Activated naive CD4-positive, alpha-beta T cell treated with anti-CD3 and anti-CD28 coated beads for 36 hours (primary cell): ENCODE results near the gene BCLAF1. TPM values are rescaled to one million over a fixed set of nuclear protein-coding genes. Genes with fewer than 3 reads are reported as not detected.
"Not testable (repeated sequence)": the region's sequence is repeated elsewhere in the genome, so short reads cannot be mapped to it uniquely, and the experiment has no call there.

Experiments used
- CTCF ChIA-PET: fragments of 350-600 bp; sonication (Branson Sonifier 250); formaldehyde crosslinking; loops from one replicate; lab custom pipeline; 2021; ENCODE audit warnings: antibody characterized with exemption; lab: Charles Lee
- DNase-seq: peaks from one replicate; pipeline ENCODE4 v3.0.0-alpha.2; 2020
- H3K27ac Mint-ChIP-seq: one replicate; pipeline ENCODE4 v1.8.0; 2021; ENCODE audit warnings: mild to moderate bottlenecking, mixed read lengths
- H3K27me3 Mint-ChIP-seq: one replicate; pipeline ENCODE4 v1.8.0; 2021; ENCODE audit warnings: low read depth, mixed read lengths
- H3K36me3 Mint-ChIP-seq: one replicate; pipeline ENCODE4 v1.8.0; 2021; ENCODE audit warnings: low read depth, mixed read lengths
- H3K4me1 Mint-ChIP-seq: one replicate; pipeline ENCODE4 v1.8.0; 2021; ENCODE audit warnings: low read depth, mixed read lengths
- H3K4me3 Mint-ChIP-seq: one replicate; pipeline ENCODE4 v1.8.0; 2021; ENCODE audit warnings: mild to moderate bottlenecking, moderate library complexity, mixed read lengths
- H3K9me3 Mint-ChIP-seq: one replicate; pipeline ENCODE4 v1.8.0; 2021; ENCODE audit warnings: mixed read lengths
- intact Hi-C: fragments of 100-400 bp; cut with micrococcal nuclease; formaldehyde crosslinking; loops from one replicate; pipeline ENCODE4 v1.15.1; 2023
- total RNA-seq, 2 experiments: library from RNA; stranded (reverse); gene quantifications; one replicate each; pipeline ENCODE4 v1.2.3, GENCODE V29; 2021

The BCLAF1 gene
- total RNA-seq, 2 experiments from 2014 or later, result 108 to 117 TPM

GRCh38 chr6:136323431-136324112 lies 33.9 kb upstream of the BCLAF1 start:
- Mint-ChIP-seq H3K27me3 (no peaks in the 10 kb centered on the region), H3K9me3 (no peaks in the 10 kb centered on the region), H3K27ac (no peak overlapping the region), H3K36me3 (no peaks in the 10 kb centered on the region), H3K4me3 (no peak overlapping the region), H3K4me1 (no peaks in the 10 kb centered on the region)
- DNase-seq, result no peak
- CTCF ChIA-PET, result interaction anchor here (0.6 to 0.7 kb wide), 2 partner anchors 113 to 168 kb away, joined by 4 to 6 read pairs; no protein-coding TSS in a partner anchor
- intact Hi-C loops, result no loop called here

GRCh38 chr6:136319732-136320131 lies 30.1 kb upstream of the BCLAF1 start:
- Mint-ChIP-seq H3K4me3 (no peak overlapping the region), H3K36me3 (no peaks in the 10 kb centered on the region), H3K4me1 (no peaks in the 10 kb centered on the region), H3K27me3 (no peaks in the 10 kb centered on the region), H3K27ac (no peak overlapping the region), H3K9me3 (no peaks in the 10 kb centered on the region)
- CTCF ChIA-PET, result no interaction called here
- intact Hi-C loops, result loop anchor here (10.0 kb wide), 1 partner anchor 285 kb away; no protein-coding TSS in a partner anchor
- no peak for DNase-seq

- Mint-ChIP-seq H3K4me1 (no peaks in the 10 kb centered on the region), H3K4me3 (no peak overlapping the region), H3K27me3 (no peaks in the 10 kb centered on the region), H3K9me3 (no peaks in the 10 kb centered on the region), H3K27ac (no peak overlapping the region), H3K36me3 (no peaks in the 10 kb centered on the region)
- intact Hi-C loops, result loop anchor here (10.0 kb wide), 1 partner anchor 284 kb away; no protein-coding TSS in a partner anchor
- DNase-seq, result no peak
- CTCF ChIA-PET, result interaction anchor here (0.6 to 0.8 kb wide), 4 partner anchors 31 to 816 kb away, joined by 3 to 4 read pairs (median 3); no protein-coding TSS in a partner anchor
Measured at GRCh38 chr6:136318676-136319075, 29.0 kb upstream of the BCLAF1 start.

- H3K9me3 Mint-ChIP-seq, result no peaks in the 10 kb centered on the region
- no peaks in the 10 kb centered on the region for H3K27me3 Mint-ChIP-seq
- intact Hi-C loops, result loop anchor here (1.0 to 10.0 kb wide), 8 partner anchors 29 to 867 kb away; partner anchors contain the start of genes BCLAF1 and MTFR2
- no peak overlapping the region for H3K4me3 Mint-ChIP-seq
- H3K27ac Mint-ChIP-seq, result no peak overlapping the region
- DNase-seq, result no peak
- H3K36me3 Mint-ChIP-seq, result no peaks in the 10 kb centered on the region
- no peaks in the 10 kb centered on the region for H3K4me1 Mint-ChIP-seq
- CTCF ChIA-PET, result interaction anchor here (0.5 to 1.8 kb wide), 11 partner anchors 17 to 822 kb away, joined by 3 to 11 read pairs (median 3); partner anchors contain the start of gene MAP7
Measured at GRCh38 chr6:136317971-136318370, 28.3 kb upstream of the BCLAF1 start.

- Mint-ChIP-seq H3K27ac (no peak overlapping the region), H3K4me1 (no peaks in the 10 kb centered on the region), H3K27me3 (no peaks in the 10 kb centered on the region), H3K9me3 (no peaks in the 10 kb centered on the region), H3K4me3 (no peak overlapping the region), H3K36me3 (no peaks in the 10 kb centered on the region)
- DNase-seq, result peak; percentile 77
- intact Hi-C loops, result loop anchor here (1.0 to 10.0 kb wide), 8 partner anchors 28 to 866 kb away; partner anchors contain the start of genes BCLAF1 and MTFR2
- CTCF ChIA-PET, result interaction anchor here (0.5 to 1.8 kb wide), 13 partner anchors 14 to 1271 kb away, joined by 3 to 11 read pairs (median 4); partner anchors contain the start of genes MAP7 and MTFR2
Measured at GRCh38 chr6:136317021-136317694, 27.5 kb upstream of the BCLAF1 start.

- Mint-ChIP-seq H3K4me3 (no peak overlapping the region), H3K36me3 (no peaks in the 10 kb centered on the region), H3K27me3 (no peaks in the 10 kb centered on the region), H3K4me1 (no peaks in the 10 kb centered on the region), H3K27ac (no peak overlapping the region), H3K9me3 (no peaks in the 10 kb centered on the region)
- intact Hi-C loops, result loop anchor here (10.0 kb wide), 1 partner anchor 281 kb away; no protein-coding TSS in a partner anchor
- CTCF ChIA-PET, result interaction anchor here (0.6 to 1.0 kb wide), 3 partner anchors 18 to 257 kb away, joined by 3 to 4 read pairs (median 3); no protein-coding TSS in a partner anchor
- DNase-seq, result no peak
Measured at GRCh38 chr6:136315594-136315993, 25.9 kb upstream of the BCLAF1 start.

- Mint-ChIP-seq H3K27ac (no peak overlapping the region), H3K4me3 (no peak overlapping the region), H3K9me3 (no peaks in the 10 kb centered on the region), H3K4me1 (no peaks in the 10 kb centered on the region), H3K27me3 (no peaks in the 10 kb centered on the region), H3K36me3 (no peaks in the 10 kb centered on the region)
- CTCF ChIA-PET, result interaction anchor here (1.0 kb wide), 1 partner anchor 87 kb away, joined by 3 read pairs; no protein-coding TSS in a partner anchor
- intact Hi-C loops, result loop anchor here (10.0 kb wide), 1 partner anchor 278 kb away; no protein-coding TSS in a partner anchor
- no peak for DNase-seq
Measured at GRCh38 chr6:136312975-136313374, 23.3 kb upstream of the BCLAF1 start.

GRCh38 chr6:136309729-136310311 lies 20.2 kb upstream of the BCLAF1 start:
- no peak for DNase-seq
- Mint-ChIP-seq H3K9me3 (no peaks in the 10 kb centered on the region), H3K27me3 (no peaks in the 10 kb centered on the region), H3K4me1 (no peaks in the 10 kb centered on the region), H3K27ac (no peak overlapping the region), H3K36me3 (no peaks in the 10 kb centered on the region), H3K4me3 (no peak overlapping the region)
- intact Hi-C loops, result loop anchor here (10.0 kb wide), 1 partner anchor 275 kb away; no protein-coding TSS in a partner anchor
- CTCF ChIA-PET, result interaction anchor here (0.7 kb wide), 2 partner anchors 242 to 635 kb away, joined by 5 to 6 read pairs; no protein-coding TSS in a partner anchor

GRCh38 chr6:136309171-136309570 lies 19.5 kb upstream of the BCLAF1 start:
- CTCF ChIA-PET, result no interaction called here
- Mint-ChIP-seq H3K9me3 (no peaks in the 10 kb centered on the region), H3K4me1 (no peaks in the 10 kb centered on the region), H3K4me3 (no peak overlapping the region), H3K36me3 (no peaks in the 10 kb centered on the region), H3K27me3 (no peaks in the 10 kb centered on the region), H3K27ac (no peak overlapping the region)
- intact Hi-C loops, result no loop called here
- DNase-seq, result no peak

GRCh38 chr6:136308469-136308868 lies 18.8 kb upstream of the BCLAF1 start:
- H3K27me3 Mint-ChIP-seq, DNase-seq, H3K27ac Mint-ChIP-seq, H3K36me3 Mint-ChIP-seq, H3K4me3 Mint-ChIP-seq, H3K9me3 Mint-ChIP-seq, CTCF ChIA-PET, intact Hi-C loops, H3K4me1 Mint-ChIP-seq: not testable (repeated sequence)

GRCh38 chr6:136307351-136307750 lies 17.7 kb upstream of the BCLAF1 start:
- CTCF ChIA-PET, result no interaction called here
- Mint-ChIP-seq H3K4me1 (no peaks in the 10 kb centered on the region), H3K4me3 (no peak overlapping the region)

GRCh38 chr6:136306466-136306865 lies 16.8 kb upstream of the BCLAF1 start:
- Mint-ChIP-seq H3K4me3 (no peak overlapping the region), H3K27me3 (no peaks in the 10 kb centered on the region), H3K4me1 (no peaks in the 10 kb centered on the region), H3K9me3 (no peaks in the 10 kb centered on the region), H3K27ac (no peak overlapping the region), H3K36me3 (no peaks in the 10 kb centered on the region)
- no peak for DNase-seq
- CTCF ChIA-PET, result no interaction called here
- intact Hi-C loops, result no loop called here

More at GRCh38 chr6:136307351-136307750, 17.7 kb upstream of the BCLAF1 start:
- H3K27ac Mint-ChIP-seq, result no peak overlapping the region
- no peak for DNase-seq
- H3K27me3 Mint-ChIP-seq, result no peaks in the 10 kb centered on the region
- intact Hi-C loops, result no loop called here
- no peaks in the 10 kb centered on the region for H3K9me3 Mint-ChIP-seq
- H3K36me3 Mint-ChIP-seq, result no peaks in the 10 kb centered on the region
